ENCODE data around the gene ADAM17. TPM values are rescaled to one million over a fixed set of nuclear protein-coding genes. Genes with fewer than 3 reads are reported as not detected.
A peak's percentile ranks its signal among the peaks of the same experiment; 100 is the strongest.

Gene ADAM17
- total RNA-seq (2016; rRNA removed; fragmentation: Illumina TruSeq; extraction: Trizol) (18.5 and 33.4 TPM in 2 replicates), polyA plus RNA-seq (2011; rRNA removed) (6.5 and 8.3 TPM in 2 replicates), polyA minus RNA-seq (2011; rRNA and poly(A)+ RNA removed; ENCODE audit: low replicate concordance) (12.1 and 17.0 TPM in 2 replicates), Bru-seq, nascent RNA (percentile 82 among the genes with signal in this experiment), BruChase-seq, experiment 1, labeled RNA remaining after a 6-hour chase (percentile 89 among the genes with signal in this experiment), BruChase-seq, experiment 2, labeled RNA remaining after a 2-hour chase (percentile 84 among the genes with signal in this experiment)
- 10.8 TPM in 2 replicates for total RNA-seq (2016; cell fraction: cytosol; rRNA removed; fragmentation: Illumina TruSeq; extraction: Trizol; ENCODE audit: low read depth)
- 17.9 and 33.4 TPM in 2 replicates for total RNA-seq (2016; cell fraction: insoluble cytoplasmic fraction; rRNA removed; fragmentation: Illumina TruSeq; extraction: Trizol)
- total RNA-seq (2016; cell fraction: membrane; rRNA removed; fragmentation: Illumina TruSeq; extraction: Trizol), result 9.7 and 11.1 TPM in 2 replicates
- 38.0 and 48.8 TPM in 2 replicates for total RNA-seq (2016; cell fraction: nucleus; rRNA removed; fragmentation: Illumina TruSeq; extraction: Trizol)
- polyA plus RNA-seq (2011; cell fraction: cytosol; rRNA removed), result 5.1 and 5.6 TPM in 2 replicates
- polyA plus RNA-seq (2011; cell fraction: nucleus; rRNA removed), result 8.8 and 9.4 TPM in 2 replicates
- polyA plus RNA-seq (2012), result 17.9 and 24.2 TPM in 2 replicates
- 0.97 and 1.1 TPM in 2 replicates for polyA plus RNA-seq (2016; cell fraction: cytosol; fragmentation: Illumina TruSeq; extraction: Trizol; ENCODE audit: low read depth)
- 9.7 and 10.5 TPM in 2 replicates for polyA plus RNA-seq (2016; cell fraction: insoluble cytoplasmic fraction; fragmentation: Illumina TruSeq; extraction: Trizol; ENCODE audit: low read depth)
- polyA plus RNA-seq (2016; cell fraction: membrane; fragmentation: Illumina TruSeq; extraction: Trizol; ENCODE audit: low read depth), result 2.6 and 3.0 TPM in 2 replicates
- polyA plus RNA-seq (2016; cell fraction: nucleus; fragmentation: Illumina TruSeq; extraction: Trizol; ENCODE audit: insufficient read depth, low read depth), result 34.9 and 37.9 TPM in 2 replicates
- 6.2 and 8.7 TPM in 2 replicates for polyA minus RNA-seq (2011; cell fraction: cytosol; rRNA and poly(A)+ RNA removed)
- polyA minus RNA-seq (2011; cell fraction: nucleus; rRNA and poly(A)+ RNA removed), result 31.7 and 39.2 TPM in 2 replicates
- long read RNA-seq, experiment 1, full-length matches to known transcripts, result 3 of 50 reads
- long read RNA-seq, experiment 1, partial matches to known transcripts, result 4 of 50 reads
- long read RNA-seq, experiment 1, other reads (novel, unspliced or antisense), result 43 of 50 reads
- long read RNA-seq, experiment 2, full-length matches to known transcripts, result 7 of 35 reads
- long read RNA-seq, experiment 2, partial matches to known transcripts, result 1 of 35 reads
- long read RNA-seq, experiment 2, other reads (novel, unspliced or antisense), result 27 of 35 reads

DNA sequence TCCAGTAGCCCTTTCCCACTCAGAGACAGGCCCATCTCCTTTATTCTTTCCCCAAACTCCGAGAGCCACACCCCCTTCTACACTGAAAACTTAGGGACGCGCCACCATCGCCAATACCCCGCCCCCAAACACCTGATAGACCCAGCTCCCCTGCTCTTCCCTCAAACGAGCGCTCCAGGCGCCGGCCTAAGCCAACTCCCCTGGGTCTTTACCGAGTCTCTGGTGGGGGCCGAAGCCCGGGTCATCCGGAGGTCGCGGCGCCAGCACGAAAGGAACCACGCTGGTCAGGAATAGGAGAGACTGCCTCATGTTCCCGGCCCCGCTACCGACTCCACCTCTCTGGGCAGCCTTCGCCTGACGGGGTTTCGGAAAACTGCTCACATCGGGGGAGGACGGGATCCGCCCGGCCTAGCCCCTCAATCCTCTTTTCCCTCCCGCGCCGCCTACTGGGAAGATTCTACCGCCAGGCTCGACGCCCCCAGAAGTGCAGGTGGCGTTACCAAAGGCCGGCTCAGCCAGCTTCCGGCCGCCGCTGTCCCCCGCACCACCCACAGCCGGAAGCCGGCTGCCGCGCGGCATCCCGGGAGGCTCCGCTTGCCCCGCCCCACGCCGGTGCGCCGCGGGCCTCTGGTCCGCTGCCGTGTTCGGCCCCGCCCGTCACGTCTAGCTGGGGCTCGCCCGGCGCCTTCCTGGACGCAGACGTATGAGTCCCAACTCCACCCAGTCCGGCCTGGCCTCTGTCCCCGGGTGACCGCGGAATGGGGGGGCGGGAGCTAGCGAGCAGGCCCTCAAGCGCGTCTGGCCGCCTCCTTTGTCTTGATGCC lies at the start of gene ADAM17:
Gene ADAM17, minus strand, starts transcription at position 534 of the 824 bp plus-strand sequence. Its CDS starts 225 bp downstream, at position 309.
- Histone ChIP-seq H3K9ac (ENCODE audit: insufficient read depth, low read depth, low read length) (peak within 1 kb of the TSS; percentile 97), H3K36me3 (replicated peaks in 1 of 2; ENCODE audit: control insufficient read depth in 1 of 2, insufficient read depth in 2 of 2, low read length in 2 of 2) (no peaks in the 10 kb centered on the region), H3K79me2 (ENCODE audit: insufficient read depth, low read length) (peaks cover 54% of the 10 kb centered on the region), H3K4me2 (ENCODE audit: low read depth, low read length) (peak within 1 kb of the TSS; percentile 92), H2AFZ (ENCODE audit: low read length) (peak within 1 kb of the TSS; percentile 68), H3K4me3 (replicated peaks in 1 of 3; ENCODE audit: insufficient read depth in 1 of 3, low read depth in 2 of 3, low read length in 3 of 3) (peak within 1 kb of the TSS; percentile 79 to 96 (median 88)), H3K4me1 (ENCODE audit: insufficient read depth, low read length) (peaks cover 36% of the 10 kb centered on the region), H4K20me1 (ENCODE audit: insufficient read depth, low read length) (peaks cover 3% of the 10 kb centered on the region; the same call in 1 of the 2 replicates), H3K9me3 (ENCODE audit: low read length) (no peaks in the 10 kb centered on the region), H3K27ac (ENCODE audit: extremely low read length, insufficient read depth, low read length) (peak within 1 kb of the TSS; percentile 98), H3K27me3 (ENCODE audit: control insufficient read depth in 1 of 2, insufficient read depth in 2 of 2, low read length in 2 of 2) (no peaks in the 10 kb centered on the region; a peak in 1 of 5 replicates)
- POLR2A ChIA-PET, result interaction anchor here (0.6 to 4.2 kb wide), 33 partner anchors 9 to 894 kb away, joined by 3 to 70 read pairs (median 4); partner anchors contain the start of genes CPSF3, ITGB1BP1, TAF1B and YWHAQ
- in situ Hi-C loops (cut with HindIII; ENCODE audit: extremely low pct_ligation_motif_present, low pct_unique_long_range_greater_than_20kb), result no loop called here
- FAIRE-seq, result no peak
- under 1% methylated on average over 48 of the region's 73 CpGs for WGBS (ENCODE audit: low lambda C conversion rate)
- CTCF ChIA-PET (ENCODE audit: low intra/inter-chr PET ratio, low total read pairs), result no interaction called here
- intact Hi-C loops (cut with micrococcal nuclease; ENCODE audit: unreplicated experiment), result loop anchor here (2.0 to 5.0 kb wide), 4 partner anchors 75 to 217 kb away; partner anchors contain the start of genes CPSF3, ITGB1BP1 and YWHAQ
- BruUV-seq (replicated peaks), result no TSS peak
- DNase-seq (ENCODE audit: low spot score), result peak; percentile 95
- peak; percentile 96 for ATAC-seq
- TF ChIP-seq NCOR1 (IDR thresholded peaks at IDR 0.05; ENCODE audit: borderline replicate concordance, low read length) (no peak; the same call in 1 of the 2 replicates), ISX (CRISPR knock-in tag; conservative IDR thresholded peaks at IDR 0.05) (no peak; the same call in 1 of the 2 replicates), RBFOX2 (IDR thresholded peaks at IDR 0.05; ENCODE audit: low read depth, low read length) (peak; percentile 99), PAWR (CRISPR knock-in tag; IDR thresholded peaks at IDR 0.05; ENCODE audit: borderline replicate concordance) (peak; percentile 80; the same call in 1 of the 2 replicates), NFKBIZ (CRISPR knock-in tag; IDR thresholded peaks at IDR 0.05) (no peak; the same call in 1 of the 2 replicates), SOX5 (CRISPR knock-in tag; IDR thresholded peaks at IDR 0.05; ENCODE audit: borderline replicate concordance) (peak; percentile 39), NAIF1 (CRISPR knock-in tag; IDR thresholded peaks at IDR 0.05; ENCODE audit: borderline replicate concordance) (peak; percentile 69; the same call in 1 of the 2 replicates), FOXO1 (CRISPR knock-in tag; IDR thresholded peaks at IDR 0.05) (no peak), ZNF713 (CRISPR knock-in tag; IDR thresholded peaks at IDR 0.05) (peak; percentile 89; the same call in 1 of the 2 replicates), CHCHD3 (CRISPR knock-in tag; IDR thresholded peaks at IDR 0.05) (no peak)
- TF ChIP-seq, protein P1, sequence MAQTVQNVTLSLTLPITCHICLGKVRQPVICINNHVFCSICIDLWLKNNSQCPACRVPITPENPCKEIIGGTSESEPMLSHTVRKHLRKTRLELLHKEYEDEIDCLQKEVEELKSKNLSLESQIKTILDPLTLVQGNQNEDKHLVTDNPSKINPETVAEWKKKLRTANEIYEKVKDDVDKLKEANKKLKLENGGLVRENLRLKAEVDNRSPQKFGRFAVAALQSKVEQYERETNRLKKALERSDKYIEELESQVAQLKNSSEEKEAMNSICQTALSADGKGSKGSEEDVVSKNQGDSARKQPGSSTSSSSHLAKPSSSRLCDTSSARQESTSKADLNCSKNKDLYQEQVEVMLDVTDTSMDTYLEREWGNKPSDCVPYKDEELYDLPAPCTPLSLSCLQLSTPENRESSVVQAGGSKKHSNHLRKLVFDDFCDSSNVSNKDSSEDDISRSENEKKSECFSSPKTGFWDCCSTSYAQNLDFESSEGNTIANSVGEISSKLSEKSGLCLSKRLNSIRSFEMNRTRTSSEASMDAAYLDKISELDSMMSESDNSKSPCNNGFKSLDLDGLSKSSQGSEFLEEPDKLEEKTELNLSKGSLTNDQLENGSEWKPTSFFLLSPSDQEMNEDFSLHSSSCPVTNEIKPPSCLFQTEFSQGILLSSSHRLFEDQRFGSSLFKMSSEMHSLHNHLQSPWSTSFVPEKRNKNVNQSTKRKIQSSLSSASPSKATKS (CRISPR knock-in tag; IDR thresholded peaks at IDR 0.05), result peak; percentile 82; the same call in 1 of the 2 replicates
